NT2/D1 (cell line): ENCODE results near the gene MANSC1.

Experiments
- YY1 ChIP-seq: IDR thresholded peaks from 2 replicates; pipeline ENCODE4 v1.6.1; 2011; ENCODE audit not compliant: insufficient read length, insufficient read depth
- ZNF274 ChIP-seq: IDR thresholded peaks from 2 replicates; pipeline ENCODE4 v1.6.1; 2011; ENCODE audit warnings: mild to moderate bottlenecking, low read depth, low read length

DNA sequence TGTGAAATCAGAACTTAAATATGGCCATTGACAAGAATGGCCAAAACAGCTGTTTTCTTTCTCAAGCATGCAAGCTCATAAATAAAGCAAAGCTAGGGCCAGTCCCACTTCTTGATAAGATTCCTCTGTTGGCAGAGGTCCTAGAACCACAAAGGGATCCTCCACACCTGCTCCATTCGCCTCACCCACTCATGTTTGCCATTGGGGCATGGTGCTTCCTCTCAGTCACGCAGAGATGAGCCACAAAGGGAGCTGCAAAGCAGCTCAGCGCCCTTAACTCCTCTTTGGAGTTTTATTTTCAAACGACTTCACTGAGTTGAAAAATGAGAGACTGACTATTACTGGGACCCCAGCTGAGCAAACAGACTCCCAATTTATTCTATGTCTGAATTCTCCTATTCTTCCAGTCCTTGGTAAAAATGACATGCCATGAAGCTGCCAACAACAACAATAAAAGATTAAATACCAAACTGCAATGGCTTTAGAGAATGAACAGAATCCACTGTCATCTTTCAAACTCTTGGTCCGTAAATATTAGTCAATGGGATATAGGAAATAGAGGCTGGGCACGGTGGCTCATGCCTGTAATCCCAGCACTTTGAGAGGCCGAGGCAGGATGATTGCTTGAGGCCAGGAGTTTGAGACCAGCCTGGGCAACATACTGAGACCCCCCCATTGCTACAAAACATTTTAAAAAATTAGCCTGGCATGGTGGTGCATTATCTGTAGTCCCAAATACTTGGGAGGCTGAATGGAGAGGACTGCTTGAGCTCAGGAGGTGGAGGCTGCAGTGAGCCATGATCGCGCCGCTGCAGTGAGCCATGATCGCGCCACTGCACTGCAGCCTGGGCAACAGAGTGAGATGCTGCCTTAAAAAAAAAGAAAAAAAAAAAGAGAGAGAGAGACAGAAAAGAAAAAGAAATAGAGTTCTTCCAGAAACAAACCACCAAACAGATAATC is 16.4 kb downstream of the MANSC1 start:
- TF ChIP-seq ZNF274 (no peak), YY1 (no peak)
